ENCODE measurements around the gene ZNF827.
"Not testable (repeated sequence)": the region's sequence is repeated elsewhere in the genome, so short reads cannot be mapped to it uniquely, and the experiment has no call there.

ZNF827 gene

GRCh38 chr4:145866991-145867390 is 71.6 kb downstream of the ZNF827 start:
- DNase-seq (ENCODE audit: low read depth in 2 of 2, low spot score in 1 of 2) = no peak

GRCh38 chr4:145865274-145865941 is 73.2 kb downstream of the ZNF827 start:
- DNase-seq (ENCODE audit: low read depth in 2 of 2, low spot score in 1 of 2) = no peak

- no peak for DNase-seq (ENCODE audit: low read depth in 2 of 2, low spot score in 1 of 2)
These were observed 75.4 kb downstream of the ZNF827 start for GRCh38 chr4:145863191-145863590.

- no peak for DNase-seq (ENCODE audit: low read depth in 2 of 2, low spot score in 1 of 2)
These were observed 77.0 kb downstream of the ZNF827 start for GRCh38 chr4:145861336-145862318.

- no peak for DNase-seq (ENCODE audit: low read depth in 2 of 2, low spot score in 1 of 2)
These were observed 77.7 kb downstream of the ZNF827 start for GRCh38 chr4:145860897-145861296.

- DNase-seq (ENCODE audit: low read depth in 2 of 2, low spot score in 1 of 2) = no peak
These were observed 78.2 kb downstream of the ZNF827 start for GRCh38 chr4:145860446-145860845.

GRCh38 chr4:145859926-145860325 is 78.7 kb downstream of the ZNF827 start:
- no peak for DNase-seq (ENCODE audit: low read depth in 2 of 2, low spot score in 1 of 2)

GRCh38 chr4:145859426-145859825 is 79.2 kb downstream of the ZNF827 start:
- DNase-seq (ENCODE audit: low read depth in 2 of 2, low spot score in 1 of 2) = no peak

GRCh38 chr4:145852256-145852839 is 86.3 kb downstream of the ZNF827 start:
- no peak for DNase-seq (ENCODE audit: low read depth in 2 of 2, low spot score in 1 of 2)

- DNase-seq (ENCODE audit: low read depth in 2 of 2, low spot score in 1 of 2) = no peak
These were observed 87.0 kb downstream of the ZNF827 start for GRCh38 chr4:145851511-145852201.

GRCh38 chr4:145847764-145848163 is 90.9 kb downstream of the ZNF827 start:
- no peak for DNase-seq (ENCODE audit: low read depth in 2 of 2, low spot score in 1 of 2)

- no peak for DNase-seq (ENCODE audit: low read depth in 2 of 2, low spot score in 1 of 2)
These were observed 93.5 kb downstream of the ZNF827 start for GRCh38 chr4:145845118-145845517.

GRCh38 chr4:145843639-145844038 is 95.0 kb downstream of the ZNF827 start:
- DNase-seq (ENCODE audit: low read depth in 2 of 2, low spot score in 1 of 2) = no peak

- no peak for DNase-seq (ENCODE audit: low read depth in 2 of 2, low spot score in 1 of 2)
These were observed 95.5 kb downstream of the ZNF827 start for GRCh38 chr4:145843148-145843547.

GRCh38 chr4:145842224-145842887 is 96.3 kb downstream of the ZNF827 start:
- no peak for DNase-seq (ENCODE audit: low read depth in 2 of 2, low spot score in 1 of 2)

- DNase-seq (ENCODE audit: low read depth in 2 of 2, low spot score in 1 of 2) = no peak
These were observed 97.8 kb downstream of the ZNF827 start for GRCh38 chr4:145840801-145841200.

GRCh38 chr4:145840162-145840768 is 98.4 kb downstream of the ZNF827 start:
- DNase-seq (ENCODE audit: low read depth in 2 of 2, low spot score in 1 of 2) = no peak

GRCh38 chr4:145839151-145839550 is 99.5 kb downstream of the ZNF827 start:
- DNase-seq (ENCODE audit: low read depth in 2 of 2, low spot score in 1 of 2) = no peak

GRCh38 chr4:145832384-145832783 is 106.2 kb downstream of the ZNF827 start:
- DNase-seq (ENCODE audit: low read depth in 2 of 2, low spot score in 1 of 2) = not testable (repeated sequence)

GRCh38 chr4:145830699-145831098 is 107.9 kb downstream of the ZNF827 start:
- no peak for DNase-seq (ENCODE audit: low read depth in 2 of 2, low spot score in 1 of 2)
